NCI-H1417 treated with DMSO at 0.1 percent for 48 hours (cell line): ENCODE measurements around the gene SLU7.

Source experiments
- DNase-seq: peaks from one replicate; lab custom pipeline; 2025; lab: John Stamatoyannopoulos, UW

Gene SLU7

GRCh38 chr5:160419458-160420330 is 813 bp upstream of the SLU7 start:
- DNase-seq: no peak

GRCh38 chr5:160399402-160400353 is 19.2 kb downstream of the SLU7 start, which contains the start of gene FAM200C:
Gene FAM200C (minus strand): TSS chr5:160400054. CDS start chr5:160395490, 4,564 bp downstream.
- peak; percentile 22 for DNase-seq

- DNase-seq: no peak
Observed at GRCh38 chr5:160398806-160399205, 20.1 kb downstream of the SLU7 start.

GRCh38 chr5:160397492-160397891 is 21.4 kb downstream of the SLU7 start:
- DNase-seq: no peak

GRCh38 chr5:160395111-160395510 is 23.8 kb downstream of the SLU7 start:
- no peak for DNase-seq

- DNase-seq: no peak
Observed at GRCh38 chr5:160390787-160391696, 27.8 kb downstream of the SLU7 start.

- DNase-seq: no peak
Observed at GRCh38 chr5:160387445-160387844, 31.4 kb downstream of the SLU7 start.

GRCh38 chr5:160385496-160385895 is 33.4 kb downstream of the SLU7 start:
- DNase-seq: no peak

GRCh38 chr5:160384681-160385080 is 34.2 kb downstream of the SLU7 start:
- no peak for DNase-seq

- DNase-seq: no peak
Observed at GRCh38 chr5:160382346-160382745, 36.5 kb downstream of the SLU7 start.

GRCh38 chr5:160380041-160380440 is 38.8 kb downstream of the SLU7 start:
- no peak for DNase-seq

GRCh38 chr5:160379511-160379910 is 39.4 kb downstream of the SLU7 start:
- no peak for DNase-seq

- no peak for DNase-seq
Observed at GRCh38 chr5:160378330-160378729, 40.6 kb downstream of the SLU7 start.

GRCh38 chr5:160377651-160378050 is 41.2 kb downstream of the SLU7 start:
- no peak for DNase-seq

GRCh38 chr5:160376416-160376815 is 42.5 kb downstream of the SLU7 start:
- DNase-seq: no peak

- DNase-seq: no peak
Observed at GRCh38 chr5:160375701-160376100, 43.2 kb downstream of the SLU7 start.

GRCh38 chr5:160375166-160375565 is 43.7 kb downstream of the SLU7 start:
- DNase-seq: no peak

GRCh38 chr5:160371294-160371693 is 47.6 kb downstream of the SLU7 start:
- no peak for DNase-seq

GRCh38 chr5:160370713-160371034 is 48.2 kb downstream of the SLU7 start:
- no peak for DNase-seq

- DNase-seq: no peak
Observed at GRCh38 chr5:160369990-160370712, 48.7 kb downstream of the SLU7 start, which contains the start of gene C1QTNF2. Gene C1QTNF2 (minus strand): TSS chr5:160370626. CDS start chr5:160355011, 15,615 bp downstream.

- DNase-seq: no peak
Observed at GRCh38 chr5:160367885-160368284, 51.0 kb downstream of the SLU7 start.
